Measurements from ENCODE around the gene CABP2. TPM values are rescaled to one million over a fixed set of nuclear protein-coding genes. Genes with fewer than 3 reads are reported as not detected.

Gene CABP2
- total RNA-seq, 4 donors from 2014 or later, result not detected

DNA sequence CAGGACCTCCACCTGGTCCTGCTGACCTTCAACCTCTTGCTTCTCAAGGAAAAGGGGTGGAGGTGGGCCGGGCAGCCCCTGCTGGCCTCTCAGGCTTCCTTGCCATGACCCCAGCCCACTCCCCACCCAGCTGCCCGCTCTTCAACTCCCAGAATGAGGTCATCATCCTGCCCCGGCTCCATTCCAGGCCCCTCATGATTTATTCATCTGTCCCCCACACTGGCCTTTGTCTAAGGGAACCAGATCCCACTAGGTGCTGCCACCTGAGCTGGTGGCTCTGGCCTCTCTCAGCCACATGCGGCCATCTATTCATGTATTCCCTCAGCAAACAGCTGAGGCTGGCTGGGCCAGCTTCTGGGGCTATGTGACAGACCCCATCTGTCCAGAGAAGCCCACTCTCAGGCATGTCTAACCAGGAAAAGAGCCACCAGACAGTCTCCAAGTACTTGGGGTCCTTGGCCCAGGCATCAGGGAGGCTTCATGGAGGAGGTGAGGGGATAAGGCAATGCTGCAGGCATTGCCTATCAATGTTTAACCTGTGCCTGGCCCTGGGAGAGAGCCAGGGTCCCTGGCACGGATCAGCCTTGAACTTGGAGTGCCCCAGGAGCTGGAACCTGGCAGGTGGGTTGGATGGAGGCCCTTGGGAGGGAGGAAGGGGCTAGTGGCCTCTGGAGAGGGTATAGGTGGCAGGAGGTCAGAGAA, 2.2 kb upstream of the CABP2 start:
- no peak for DNase-seq
- peaks cover 0 to 4% (median 4%) of the 10 kb centered on the region in 3 donors for H3K27me3 ChIP-seq
- in situ Hi-C loops (cut with MboI; ENCODE audit: low sequenced_read_pairs in 4 of 4) (no loop called here), intact Hi-C loops (cut with DNase I; ENCODE audit: low total_unique reads) (no loop called here)
- no peaks in the 10 kb centered on the region for H3K36me3 ChIP-seq
- no peaks in the 10 kb centered on the region for H3K4me1 ChIP-seq
- ATAC-seq, result no peak
- TF ChIP-seq, protein P1, sequence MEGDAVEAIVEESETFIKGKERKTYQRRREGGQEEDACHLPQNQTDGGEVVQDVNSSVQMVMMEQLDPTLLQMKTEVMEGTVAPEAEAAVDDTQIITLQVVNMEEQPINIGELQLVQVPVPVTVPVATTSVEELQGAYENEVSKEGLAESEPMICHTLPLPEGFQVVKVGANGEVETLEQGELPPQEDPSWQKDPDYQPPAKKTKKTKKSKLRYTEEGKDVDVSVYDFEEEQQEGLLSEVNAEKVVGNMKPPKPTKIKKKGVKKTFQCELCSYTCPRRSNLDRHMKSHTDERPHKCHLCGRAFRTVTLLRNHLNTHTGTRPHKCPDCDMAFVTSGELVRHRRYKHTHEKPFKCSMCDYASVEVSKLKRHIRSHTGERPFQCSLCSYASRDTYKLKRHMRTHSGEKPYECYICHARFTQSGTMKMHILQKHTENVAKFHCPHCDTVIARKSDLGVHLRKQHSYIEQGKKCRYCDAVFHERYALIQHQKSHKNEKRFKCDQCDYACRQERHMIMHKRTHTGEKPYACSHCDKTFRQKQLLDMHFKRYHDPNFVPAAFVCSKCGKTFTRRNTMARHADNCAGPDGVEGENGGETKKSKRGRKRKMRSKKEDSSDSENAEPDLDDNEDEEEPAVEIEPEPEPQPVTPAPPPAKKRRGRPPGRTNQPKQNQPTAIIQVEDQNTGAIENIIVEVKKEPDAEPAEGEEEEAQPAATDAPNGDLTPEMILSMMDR (IDR thresholded peaks at IDR 0.05 in 4 of 5, conservative IDR thresholded peaks at IDR 0.05 in 1 of 5), result no peak
- no peak for TF ChIP-seq POLR2A (IDR thresholded peaks at IDR 0.05)
- no peak overlapping the region for H3K4me3 ChIP-seq
- H3K9me3 ChIP-seq, result no peaks in the 10 kb centered on the region
- no peak overlapping the region for H3K27ac ChIP-seq

DNA sequence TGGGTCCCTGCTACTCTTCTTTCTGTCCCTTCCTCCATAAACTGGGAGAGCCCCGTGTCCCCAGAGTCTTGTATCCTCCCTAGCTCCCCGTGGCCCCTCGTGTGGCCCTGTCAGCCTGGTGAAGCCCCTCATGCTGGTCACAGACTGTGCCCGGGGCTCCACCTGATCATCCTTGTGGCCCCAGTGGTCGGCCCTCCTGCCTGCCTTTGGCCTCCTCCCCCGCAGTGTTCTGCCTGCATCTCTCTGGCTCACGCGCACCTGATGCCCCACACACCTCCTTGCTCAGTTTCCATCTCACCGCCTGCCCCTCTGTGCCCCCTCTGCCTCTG, 1.2 kb upstream of the CABP2 start:
- peaks cover 0 to 4% (median 4%) of the 10 kb centered on the region in 3 donors for H3K27me3 ChIP-seq
- no peaks in the 10 kb centered on the region for H3K4me1 ChIP-seq
- DNase-seq (no peak), ATAC-seq (no peak)
- no peak overlapping the region for H3K27ac ChIP-seq
- TF ChIP-seq, protein P1 (IDR thresholded peaks at IDR 0.05 in 4 of 5, conservative IDR thresholded peaks at IDR 0.05 in 1 of 5), result no peak
- no peak for TF ChIP-seq POLR2A (IDR thresholded peaks at IDR 0.05)
- in situ Hi-C loops (cut with MboI; ENCODE audit: low sequenced_read_pairs in 4 of 4), result no loop called here
- H3K36me3 ChIP-seq, result no peaks in the 10 kb centered on the region
- H3K9me3 ChIP-seq, result no peaks in the 10 kb centered on the region
- intact Hi-C loops (cut with DNase I; ENCODE audit: low total_unique reads), result no loop called here
- no peak overlapping the region for H3K4me3 ChIP-seq

DNA sequence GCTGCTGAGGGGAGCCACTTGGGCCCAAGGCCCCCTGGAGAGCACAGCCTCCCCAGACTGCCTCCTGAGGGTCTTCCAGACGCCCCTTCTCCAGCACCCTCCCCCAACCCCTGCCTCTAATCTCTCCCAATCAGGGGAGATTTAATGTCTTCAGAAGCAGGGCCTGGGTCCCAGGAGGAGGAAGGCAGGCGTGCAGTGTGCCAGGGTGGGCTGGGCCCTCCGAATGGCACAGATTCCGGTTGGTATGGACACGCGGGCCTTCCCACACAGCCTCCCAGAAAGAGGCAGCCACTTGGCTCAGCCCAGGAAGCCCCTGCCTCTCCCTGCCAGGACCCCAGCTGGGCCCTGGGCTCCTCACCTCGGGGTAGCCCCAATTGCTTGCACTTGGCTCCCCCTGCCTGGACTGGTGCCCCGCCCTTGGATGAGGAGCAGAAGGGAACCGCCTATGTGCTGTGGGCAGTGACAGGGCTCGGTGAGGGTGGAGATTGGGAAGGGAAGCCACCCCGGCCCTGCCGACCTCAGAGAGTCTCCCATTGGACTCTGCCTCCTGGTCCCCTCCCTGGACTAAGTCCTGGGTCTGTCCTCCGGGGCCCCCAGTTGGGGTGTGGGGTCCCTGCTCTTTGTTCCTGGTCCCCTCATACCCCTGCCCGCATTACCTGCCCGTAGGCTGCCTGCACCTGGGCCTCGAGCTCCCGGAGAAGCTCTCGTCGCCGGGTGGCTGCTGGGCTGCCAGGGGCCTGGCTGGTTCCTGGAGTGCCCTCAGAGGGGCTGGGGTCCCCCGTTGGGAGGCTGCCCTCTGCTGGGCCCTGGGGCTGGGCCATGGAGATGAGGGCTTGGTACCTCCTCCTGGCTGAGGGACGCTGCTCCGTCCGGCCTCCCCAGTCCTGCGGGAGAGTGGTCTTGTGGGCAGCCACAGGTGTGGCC, 572 bp upstream of the CABP2 start:
- Histone ChIP-seq H3K4me1 (no peaks in the 10 kb centered on the region), H3K4me3 (no peak overlapping the region), H3K27ac (no peak overlapping the region), H3K27me3 (peaks cover 0 to 4% (median 4%) of the 10 kb centered on the region in 3 donors), H3K36me3 (no peaks in the 10 kb centered on the region), H3K9me3 (no peaks in the 10 kb centered on the region)
- ATAC-seq (no peak), DNase-seq (no peak)
- in situ Hi-C loops (cut with MboI; ENCODE audit: low sequenced_read_pairs in 4 of 4), result no loop called here
- intact Hi-C loops (cut with DNase I; ENCODE audit: low total_unique reads), result no loop called here
- no peak for TF ChIP-seq POLR2A (IDR thresholded peaks at IDR 0.05)
- TF ChIP-seq, protein P1 (IDR thresholded peaks at IDR 0.05 in 4 of 5, conservative IDR thresholded peaks at IDR 0.05 in 1 of 5), result no peak

DNA sequence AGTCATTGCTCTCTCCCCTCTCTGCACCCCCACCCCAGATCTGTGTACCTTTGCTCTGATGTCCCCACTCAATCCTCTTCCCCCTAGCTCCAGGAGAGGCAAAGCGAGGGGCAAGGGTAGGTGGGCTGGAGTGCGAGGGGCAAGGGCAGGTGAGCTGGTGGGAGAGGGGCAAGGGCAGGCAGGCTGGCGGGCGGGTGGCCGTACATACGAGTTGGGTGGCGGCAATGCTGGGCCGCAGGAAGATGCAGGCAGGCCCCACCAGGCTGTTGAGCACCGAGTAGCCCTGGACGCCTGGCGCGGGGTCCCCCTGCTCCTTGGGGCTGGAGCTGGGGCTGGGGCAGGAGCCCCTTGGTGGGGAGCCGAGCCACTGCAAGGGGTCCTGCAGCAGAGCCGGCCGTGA, 908 bp downstream of the CABP2 start:
- TF ChIP-seq POLR2A (IDR thresholded peaks at IDR 0.05), result no peak
- TF ChIP-seq, protein P1 (IDR thresholded peaks at IDR 0.05 in 4 of 5, conservative IDR thresholded peaks at IDR 0.05 in 1 of 5), result no peak
- DNase-seq (no peak), ATAC-seq (no peak)
- Histone ChIP-seq H3K4me1 (no peaks in the 10 kb centered on the region), H3K27ac (no peak overlapping the region), H3K4me3 (no peak overlapping the region), H3K9me3 (no peaks in the 10 kb centered on the region), H3K27me3 (peaks cover 0 to 4% (median 4%) of the 10 kb centered on the region in 3 donors), H3K36me3 (no peaks in the 10 kb centered on the region)
- in situ Hi-C loops (cut with MboI; ENCODE audit: low sequenced_read_pairs in 4 of 4) (no loop called here), intact Hi-C loops (cut with DNase I; ENCODE audit: low total_unique reads) (no loop called here)
